Measurements from ENCODE around the gene GFPT2. TPM values are rescaled to one million over a fixed set of nuclear protein-coding genes. Genes with fewer than 3 reads are reported as not detected.

GFPT2 gene
- total and polyA plus RNA-seq, 2 of the 8 experiments (the other 6 are each of a cell fraction or from before 2014, with no cell fraction given), result 83.7 to 143 TPM

GRCh38 chr5:180299526-180299925, 53.6 kb downstream of the GFPT2 start:
- POLR2A ChIA-PET (ENCODE audit: partially characterized antibody), result no interaction called here
- no peak for TF ChIP-seq TEAD4 (IDR thresholded peaks at IDR 0.05; ENCODE audit: low read depth, low read length)
- no peak for TF ChIP-seq POU5F1 (IDR thresholded peaks at IDR 0.05; ENCODE audit: low read depth, low read length)
- no peak for TF ChIP-seq YY1 (IDR thresholded peaks at IDR 0.05; ENCODE audit: low read depth, low read length)
- no peak for TF ChIP-seq ATF3 (IDR thresholded peaks at IDR 0.05; ENCODE audit: insufficient read depth, low read depth, low read length)
- no peak for TF ChIP-seq SRF (IDR thresholded peaks at IDR 0.05; ENCODE audit: low read depth, low read length)
- TF ChIP-seq KDM4A (IDR thresholded peaks at IDR 0.05; ENCODE audit: low read depth, low read length, severe bottlenecking), result no peak
- TF ChIP-seq EP300 (IDR thresholded peaks at IDR 0.05; ENCODE audit: borderline replicate concordance in 1 of 2, low read depth in 2 of 2, low read length in 2 of 2), result no peak
- TF ChIP-seq GABPA (IDR thresholded peaks at IDR 0.05; ENCODE audit: borderline replicate concordance, insufficient read depth, low read length), result no peak
- TF ChIP-seq HDAC6 (IDR thresholded peaks at IDR 0.05; ENCODE audit: low read depth, low read length), result no peak
- TF ChIP-seq CHD1 (IDR thresholded peaks at IDR 0.05; ENCODE audit: low read depth, low read length), result no peak
- TF ChIP-seq CHD2 (IDR thresholded peaks at IDR 0.05; ENCODE audit: low read length), result no peak
- TF ChIP-seq USF2 (IDR thresholded peaks at IDR 0.05; ENCODE audit: low read length), result no peak
- TF ChIP-seq NANOG (IDR thresholded peaks at IDR 0.05; ENCODE audit: insufficient read depth, low read depth, low read length, poor library complexity, severe bottlenecking), result no peak

More at GRCh38 chr5:180299526-180299925, 53.6 kb downstream of the GFPT2 start:
- H3K27ac ChIP-seq (ENCODE audit: low read depth, low read length), result no peak overlapping the region
- H3K14ac ChIP-seq (ENCODE audit: insufficient read length), result no peak overlapping the region
- no peaks in the 10 kb centered on the region for H3K27me3 ChIP-seq (replicated peaks in 1 of 4; ENCODE audit: control insufficient read depth in 3 of 4, extremely low read depth in 1 of 4, insufficient read depth in 3 of 4, low read length in 3 of 4)
- peaks cover 1% of the 10 kb centered on the region in 2 experiments for H4K20me1 ChIP-seq (replicated peaks in 1 of 2; ENCODE audit: control insufficient read depth in 1 of 2, insufficient read depth in 2 of 2, low read length in 2 of 2)
- CTCF ChIA-PET (ENCODE audit: partially characterized antibody), result interaction anchor here (0.6 to 8.5 kb wide), 3 partner anchors 16 to 172 kb away, joined by 3 to 93 read pairs (median 11); no protein-coding TSS in a partner anchor
- DNase-seq (ENCODE audit: low read depth in 1 of 2, low spot score in 2 of 2), result no peak
- H3K9me3 ChIP-seq (ENCODE audit: insufficient read depth in 2 of 2, low read depth in 1 of 2, low read length in 1 of 2), result no peaks in the 10 kb centered on the region
- no peak overlapping the region for H2BK5ac ChIP-seq (ENCODE audit: low read depth, low read length)
- no peak overlapping the region for H3K4me3 ChIP-seq (ENCODE audit: extremely low read depth in 1 of 4, insufficient read depth in 2 of 4, low read depth in 3 of 4, low read length in 4 of 4)
- H3K23ac ChIP-seq (ENCODE audit: insufficient read length), result no peak overlapping the region
- H3K36me3 ChIP-seq (ENCODE audit: control insufficient read depth in 2 of 4, insufficient read depth in 4 of 4, low read length in 3 of 4), result peaks cover 13 to 39% (median 32%) of the 10 kb centered on the region in 4 experiments
- H2BK15ac ChIP-seq (ENCODE audit: low read length), result no peak overlapping the region
- no peak overlapping the region for H4K8ac ChIP-seq (ENCODE audit: extremely low read depth, insufficient read depth, low read length)
- H3K79me1 ChIP-seq (ENCODE audit: low read depth, low read length), result no peaks in the 10 kb centered on the region; the same call in 1 of the 2 replicates
- no peak overlapping the region for H3K4me2 ChIP-seq (ENCODE audit: insufficient read depth in 1 of 2, low read depth in 2 of 2, low read length in 2 of 2)
- H3K56ac ChIP-seq (replicated peaks; ENCODE audit: insufficient read length, low read depth, low read length), result no peak overlapping the region
- peaks cover 0 to 4% (median 0%) of the 10 kb centered on the region in 4 experiments; a peak in 2 of 7 replicates for H3K4me1 ChIP-seq (replicated peaks in 1 of 4; ENCODE audit: control insufficient read depth in 3 of 4, insufficient read depth in 4 of 4, low read length in 3 of 4)
- H3K18ac ChIP-seq (ENCODE audit: extremely low read depth, low read length), result no peak overlapping the region
- H4K91ac ChIP-seq (replicated peaks; ENCODE audit: insufficient read length, low read length), result no peak overlapping the region
- H2AFZ ChIP-seq (ENCODE audit: low read length), result no peak overlapping the region
- no peaks in the 10 kb centered on the region for H3K23me2 ChIP-seq (ENCODE audit: low read depth, low read length)
- H2BK20ac ChIP-seq (ENCODE audit: low read length), result no peak overlapping the region
- H4K5ac ChIP-seq (ENCODE audit: insufficient read length, low read depth, low read length), result no peak overlapping the region
- no peak overlapping the region for H2BK120ac ChIP-seq (replicated peaks; ENCODE audit: low read depth, low read length)
- H2AK5ac ChIP-seq (ENCODE audit: low read depth, low read length), result no peak overlapping the region
- H2BK12ac ChIP-seq (ENCODE audit: low read depth, low read length), result no peak overlapping the region
- no peak overlapping the region for H3K4ac ChIP-seq (replicated peaks; ENCODE audit: insufficient read length, low read depth, low read length)
- H3K9ac ChIP-seq (replicated peaks in 1 of 4; ENCODE audit: extremely low read depth in 1 of 4, low read depth in 3 of 4, low read length in 3 of 4), result no peak overlapping the region
- WGBS, 2 experiments (ENCODE audit: extremely low coverage in 1 of 2, insufficient coverage in 1 of 2, insufficient read length in 1 of 2, insufficient replicate concordance in 2 of 2, low coverage in 1 of 2, low lambda C conversion rate in 2 of 2, missing lambda C conversion rate in 1 of 2), result 98% methylated on average over 3 of the region's 3 CpGs; no CpG with 5 or more reads in 1 of the 2 experiments
- FAIRE-seq, result no peak
- no peaks in the 10 kb centered on the region for H3K79me2 ChIP-seq (ENCODE audit: control insufficient read depth in 1 of 2, insufficient read depth in 2 of 2, low read length in 2 of 2)

Measured in H1 (cell line).